ENCODE results near the gene BIRC6. TPM values are rescaled to one million over a fixed set of nuclear protein-coding genes. Genes with fewer than 3 reads are reported as not detected.
"Not testable (repeated sequence)": the region's sequence is repeated elsewhere in the genome, so short reads cannot be mapped to it uniquely, and the experiment has no call there.

Gene BIRC6
- total RNA-seq, 1 donor, result 298 TPM

DNA sequence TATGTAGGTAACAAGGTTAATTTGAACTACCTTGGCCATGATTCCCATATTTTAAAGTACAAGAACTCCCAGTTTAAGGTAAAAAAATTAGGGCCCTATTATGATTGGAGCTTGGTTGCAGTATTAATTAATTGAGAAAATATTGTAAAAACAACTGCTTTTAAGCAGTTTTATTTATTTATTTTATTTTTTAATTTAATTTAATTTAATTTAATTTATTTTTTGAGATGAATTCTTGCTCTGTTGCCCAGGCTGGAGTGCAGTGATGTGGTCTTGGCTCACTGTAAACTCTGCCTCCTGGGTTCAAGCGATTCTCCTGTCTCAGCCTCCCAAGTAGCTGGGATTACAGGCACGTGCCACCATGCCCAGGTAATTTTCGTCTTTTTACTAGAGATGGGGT lies 8.9 kb downstream of the BIRC6 start:
- H3K9me3 ChIP-seq (ENCODE audit: low read depth, low read length); H3K27me3 ChIP-seq (ENCODE audit: insufficient read depth, low read length): not testable (repeated sequence)
- peaks cover 19% of the 10 kb centered on the region for H3K4me1 ChIP-seq (ENCODE audit: insufficient read depth, low read length)

DNA sequence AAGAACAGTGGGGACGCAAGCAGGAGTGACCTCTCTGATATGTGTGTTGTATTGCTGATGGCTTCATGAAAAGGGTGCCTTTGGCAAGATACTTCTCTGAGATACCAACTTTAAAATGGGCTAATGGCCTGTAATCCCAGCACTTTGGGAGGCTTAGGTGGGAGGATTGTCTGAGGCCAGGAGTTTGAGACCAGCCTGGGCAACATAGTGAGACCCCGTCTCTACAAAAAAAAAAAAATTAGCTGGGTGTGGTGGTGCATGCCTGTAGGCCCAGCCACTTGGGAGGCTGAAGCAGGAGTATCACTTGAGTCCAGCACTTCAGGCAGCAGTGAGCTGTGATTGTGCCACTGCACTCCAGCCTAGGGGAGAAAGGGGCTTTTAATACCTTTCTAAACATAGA lies 9.8 kb downstream of the BIRC6 start:
- H3K27me3 ChIP-seq (ENCODE audit: insufficient read depth, low read length), result no peaks in the 10 kb centered on the region
- H3K4me1 ChIP-seq (ENCODE audit: insufficient read depth, low read length), result peaks cover 12% of the 10 kb centered on the region
- H3K4me3 ChIP-seq (ENCODE audit: low read length), result no peak overlapping the region
- no peaks in the 10 kb centered on the region for H3K9me3 ChIP-seq (ENCODE audit: low read depth, low read length)

More for the DNA sequence above, 8.9 kb downstream of the BIRC6 start:
- not testable (repeated sequence) for H3K4me3 ChIP-seq (ENCODE audit: low read length)

DNA sequence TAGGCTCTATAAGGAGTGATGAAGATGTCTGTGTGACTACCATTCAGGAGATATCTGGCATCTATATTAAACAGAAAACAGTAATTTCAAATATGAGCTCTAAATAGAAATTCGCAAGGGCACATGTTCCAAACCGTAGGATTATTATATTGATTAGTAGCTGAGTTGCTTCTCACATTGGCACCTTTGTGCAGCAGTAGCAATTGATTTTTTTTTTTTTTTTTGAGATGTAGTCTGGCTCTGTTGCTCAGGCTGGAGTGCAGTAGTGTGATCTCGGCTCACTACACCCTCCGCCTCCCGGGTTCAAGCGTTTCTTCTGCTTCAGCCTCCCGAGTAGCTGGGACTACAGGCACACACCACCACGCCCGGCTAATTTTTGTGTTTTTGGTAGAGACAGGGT lies 12.4 kb downstream of the BIRC6 start:
- no peaks in the 10 kb centered on the region for H3K9me3 ChIP-seq (ENCODE audit: low read depth, low read length)
- H3K4me1 ChIP-seq (ENCODE audit: insufficient read depth, low read length), result peaks cover 5% of the 10 kb centered on the region
- no peak overlapping the region for H3K4me3 ChIP-seq (ENCODE audit: low read length)
- no peaks in the 10 kb centered on the region for H3K27me3 ChIP-seq (ENCODE audit: insufficient read depth, low read length)

DNA sequence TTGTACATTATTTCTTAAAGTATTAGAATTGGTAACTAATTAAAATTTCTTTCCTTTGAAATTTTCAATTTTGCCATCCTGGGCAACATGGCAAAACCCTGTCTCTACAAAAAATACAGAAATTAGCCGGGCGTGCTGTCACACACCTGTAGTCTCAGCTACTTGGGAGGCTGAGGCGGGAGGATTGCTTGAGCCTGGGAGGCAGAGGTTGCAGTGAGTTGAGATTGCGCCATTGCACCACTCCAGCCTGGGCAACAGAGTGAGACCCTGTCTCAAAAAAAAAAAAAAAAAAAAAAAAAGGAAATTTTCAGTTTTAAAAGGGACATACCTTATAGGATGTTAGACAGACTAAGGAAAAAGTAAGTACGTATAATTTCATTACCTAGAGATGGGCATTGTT lies 14.1 kb downstream of the BIRC6 start:
- H3K27me3 ChIP-seq (ENCODE audit: insufficient read depth, low read length); H3K9me3 ChIP-seq (ENCODE audit: low read depth, low read length); H3K4me3 ChIP-seq (ENCODE audit: low read length): not testable (repeated sequence)
- H3K4me1 ChIP-seq (ENCODE audit: insufficient read depth, low read length), result peaks cover 11% of the 10 kb centered on the region

DNA sequence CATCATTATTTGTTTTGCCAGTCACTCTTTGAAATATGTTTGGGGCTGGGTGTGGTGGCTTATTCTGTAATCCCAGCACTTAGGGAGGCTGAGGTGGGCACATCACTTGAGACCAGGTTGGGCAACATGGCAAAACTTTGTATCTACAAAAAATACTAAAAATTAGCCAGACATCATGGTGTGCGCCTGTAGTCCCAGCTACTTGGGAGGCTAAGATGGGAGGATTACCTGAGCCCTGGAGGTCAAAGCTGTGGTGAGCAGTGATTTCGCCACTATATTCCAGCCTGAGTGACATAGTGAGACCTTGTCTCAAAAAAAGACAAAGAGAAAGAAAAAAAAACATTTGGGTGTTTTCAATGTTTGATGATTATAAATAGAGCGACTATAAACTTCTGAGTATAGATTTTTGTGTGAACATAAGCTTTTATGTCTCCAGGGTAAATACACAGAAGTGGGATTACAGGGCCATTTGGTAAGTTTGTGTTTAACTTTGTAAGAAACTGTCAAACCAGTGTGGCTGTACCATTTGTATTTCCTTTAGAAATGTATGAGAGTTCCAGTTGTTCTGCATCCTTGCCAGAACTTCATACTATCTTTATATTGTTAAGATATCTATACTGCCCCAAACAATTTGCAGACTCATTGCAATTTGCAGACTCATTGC lies 15.8 kb downstream of the BIRC6 start:
- no peak overlapping the region for H3K4me3 ChIP-seq (ENCODE audit: low read length)
- H3K27me3 ChIP-seq (ENCODE audit: insufficient read depth, low read length), result no peaks in the 10 kb centered on the region
- H3K9me3 ChIP-seq (ENCODE audit: low read depth, low read length), result no peaks in the 10 kb centered on the region
- H3K4me1 ChIP-seq (ENCODE audit: insufficient read depth, low read length), result peaks cover 7% of the 10 kb centered on the region

DNA sequence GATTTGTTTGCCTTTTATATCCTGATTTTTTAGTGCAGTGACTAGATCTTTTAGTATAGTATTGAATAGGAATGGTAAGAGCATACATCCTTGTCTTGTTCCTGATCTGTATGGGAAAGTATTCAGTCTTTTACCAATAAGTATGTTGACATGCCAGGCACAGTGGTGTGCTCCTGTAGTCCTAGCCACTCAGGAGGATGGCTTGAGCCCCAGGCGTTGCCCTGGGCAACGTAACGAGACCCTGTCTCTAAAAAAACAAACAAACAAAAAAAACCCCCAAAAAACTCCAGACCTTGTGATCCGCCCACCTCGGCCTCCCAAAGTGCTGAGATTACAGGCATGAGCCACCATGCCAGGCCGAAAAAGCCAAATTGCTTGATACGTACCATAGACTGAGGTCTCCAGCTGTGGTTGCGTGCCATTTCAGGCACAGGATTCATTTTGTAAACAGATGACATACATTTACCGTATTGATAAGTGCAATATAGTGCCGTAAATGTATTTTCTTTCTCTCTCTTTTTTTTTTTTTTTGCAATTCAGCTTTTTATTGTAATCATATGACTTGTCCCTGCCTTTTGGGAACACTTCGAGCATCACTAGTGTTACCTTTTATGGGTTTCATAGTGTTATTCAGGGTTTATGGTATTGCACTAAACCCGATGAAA lies 18.5 kb downstream of the BIRC6 start:
- Histone ChIP-seq H3K27me3 (ENCODE audit: insufficient read depth, low read length) (no peaks in the 10 kb centered on the region), H3K4me1 (ENCODE audit: insufficient read depth, low read length) (peaks cover 13% of the 10 kb centered on the region), H3K9me3 (ENCODE audit: low read depth, low read length) (no peaks in the 10 kb centered on the region), H3K4me3 (ENCODE audit: low read length) (no peak overlapping the region)

GRCh38 chr2:32376756-32377155 lies 19.9 kb downstream of the BIRC6 start:
- no peak overlapping the region for H3K4me3 ChIP-seq (ENCODE audit: low read length)
- H3K4me1 ChIP-seq (ENCODE audit: insufficient read depth, low read length), result peaks cover 13% of the 10 kb centered on the region
- no peaks in the 10 kb centered on the region for H3K27me3 ChIP-seq (ENCODE audit: insufficient read depth, low read length)
- H3K9me3 ChIP-seq (ENCODE audit: low read depth, low read length), result no peaks in the 10 kb centered on the region

DNA sequence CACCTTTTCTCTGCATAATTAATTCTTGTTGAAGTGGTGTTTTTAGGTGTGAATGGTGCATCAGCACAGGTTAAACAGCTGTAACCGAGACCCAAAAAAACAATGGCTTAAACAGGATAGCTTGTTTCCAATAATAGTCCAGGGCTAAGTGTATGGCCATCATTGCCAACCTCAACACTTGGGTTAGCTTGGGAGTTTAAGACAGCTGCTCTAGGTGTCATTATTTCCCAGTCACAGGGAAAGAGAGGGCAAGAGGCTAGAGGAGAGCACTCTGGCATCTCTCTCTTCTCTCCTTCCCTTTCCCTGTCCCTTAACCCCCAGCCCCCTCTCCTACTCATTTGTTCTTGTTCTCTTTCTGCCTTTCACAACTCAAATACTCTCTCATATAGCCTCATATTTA lies 21.1 kb downstream of the BIRC6 start:
- peaks cover 19% of the 10 kb centered on the region for H3K4me1 ChIP-seq (ENCODE audit: insufficient read depth, low read length)
- H3K4me3 ChIP-seq (ENCODE audit: low read length), result no peak overlapping the region
- no peaks in the 10 kb centered on the region for H3K27me3 ChIP-seq (ENCODE audit: insufficient read depth, low read length)
- no peaks in the 10 kb centered on the region for H3K9me3 ChIP-seq (ENCODE audit: low read depth, low read length)

- Histone ChIP-seq H3K4me1 (ENCODE audit: insufficient read depth, low read length) (peaks cover 19% of the 10 kb centered on the region), H3K27me3 (ENCODE audit: insufficient read depth, low read length) (no peaks in the 10 kb centered on the region), H3K4me3 (ENCODE audit: low read length) (no peak overlapping the region), H3K9me3 (ENCODE audit: low read depth, low read length) (no peaks in the 10 kb centered on the region)
Measured at GRCh38 chr2:32379352-32379751, 22.5 kb downstream of the BIRC6 start.

DNA sequence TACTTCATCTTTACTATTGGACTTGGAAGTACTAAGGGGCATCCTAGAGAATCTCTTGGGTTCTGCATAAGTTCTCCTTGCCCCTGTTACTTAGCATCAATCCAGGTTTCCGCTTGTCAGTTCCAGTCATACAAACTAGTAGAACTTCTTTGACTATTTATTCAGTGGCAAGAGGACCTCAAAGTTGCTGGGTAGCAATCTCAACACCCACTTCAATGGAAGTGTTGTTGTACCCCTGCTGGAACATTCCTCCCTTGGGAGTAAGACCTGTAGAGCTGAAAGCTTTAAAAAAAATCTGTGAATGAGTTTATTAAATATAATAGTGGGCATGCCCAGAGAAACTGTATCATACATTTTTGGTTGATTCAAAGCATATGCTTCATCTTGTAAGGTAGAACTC lies 27.0 kb downstream of the BIRC6 start:
- no peaks in the 10 kb centered on the region for H3K27me3 ChIP-seq (ENCODE audit: insufficient read depth, low read length)
- H3K9me3 ChIP-seq (ENCODE audit: low read depth, low read length), result no peaks in the 10 kb centered on the region
- H3K4me3 ChIP-seq (ENCODE audit: low read length), result no peak overlapping the region
- peaks cover 10% of the 10 kb centered on the region for H3K4me1 ChIP-seq (ENCODE audit: insufficient read depth, low read length)

GRCh38 chr2:32384529-32384928 lies 27.7 kb downstream of the BIRC6 start:
- Histone ChIP-seq H3K4me3 (ENCODE audit: low read length) (no peak overlapping the region), H3K9me3 (ENCODE audit: low read depth, low read length) (no peaks in the 10 kb centered on the region), H3K4me1 (ENCODE audit: insufficient read depth, low read length) (peaks cover 10% of the 10 kb centered on the region), H3K27me3 (ENCODE audit: insufficient read depth, low read length) (no peaks in the 10 kb centered on the region)

DNA sequence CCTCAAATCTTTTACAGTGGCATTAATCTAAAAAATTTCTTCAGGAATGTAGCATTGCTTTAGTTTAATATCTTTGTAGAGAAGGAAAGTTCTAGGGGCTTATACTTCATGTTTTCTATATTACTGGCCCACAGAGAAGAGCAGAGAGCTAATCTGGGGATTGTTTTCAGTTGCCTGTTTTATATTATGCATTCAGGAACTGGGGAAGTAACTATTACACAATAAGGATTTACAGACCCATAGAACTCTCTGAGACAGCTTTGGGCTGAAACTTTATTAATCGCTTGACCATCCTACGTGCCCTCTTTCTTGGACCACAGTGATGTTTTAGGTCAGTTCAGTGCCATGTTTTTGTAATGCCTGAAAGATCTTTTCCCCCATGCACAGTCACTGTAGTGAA lies 29.9 kb downstream of the BIRC6 start:
- H3K27me3 ChIP-seq (ENCODE audit: insufficient read depth, low read length), result no peaks in the 10 kb centered on the region
- no peaks in the 10 kb centered on the region for H3K9me3 ChIP-seq (ENCODE audit: low read depth, low read length)
- peaks cover 10% of the 10 kb centered on the region for H3K4me1 ChIP-seq (ENCODE audit: insufficient read depth, low read length)
- no peak overlapping the region for H3K4me3 ChIP-seq (ENCODE audit: low read length)

DNA sequence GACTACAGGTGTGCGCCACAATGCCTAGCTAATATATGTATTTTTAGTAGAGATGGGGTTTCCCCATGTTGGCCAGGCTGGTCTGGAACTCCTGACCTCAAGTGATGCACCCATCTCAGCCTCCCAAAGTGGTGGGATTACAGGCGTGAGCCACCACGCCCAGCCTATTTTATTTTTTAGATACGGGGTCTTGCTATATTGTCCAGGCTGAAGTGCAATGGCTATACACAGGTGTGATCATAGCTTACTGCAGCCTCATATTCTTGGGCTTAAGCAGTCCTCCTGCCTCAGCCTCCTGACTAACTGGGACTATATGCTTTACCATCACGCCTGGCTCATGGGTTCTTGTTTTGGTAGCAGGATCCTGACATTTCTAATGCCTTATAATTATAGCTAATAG lies 42.4 kb downstream of the BIRC6 start:
- Histone ChIP-seq H3K27me3 (ENCODE audit: insufficient read depth, low read length) (no peaks in the 10 kb centered on the region), H3K4me1 (ENCODE audit: insufficient read depth, low read length) (no peaks in the 10 kb centered on the region), H3K4me3 (ENCODE audit: low read length) (no peak overlapping the region), H3K9me3 (ENCODE audit: low read depth, low read length) (no peaks in the 10 kb centered on the region)

DNA sequence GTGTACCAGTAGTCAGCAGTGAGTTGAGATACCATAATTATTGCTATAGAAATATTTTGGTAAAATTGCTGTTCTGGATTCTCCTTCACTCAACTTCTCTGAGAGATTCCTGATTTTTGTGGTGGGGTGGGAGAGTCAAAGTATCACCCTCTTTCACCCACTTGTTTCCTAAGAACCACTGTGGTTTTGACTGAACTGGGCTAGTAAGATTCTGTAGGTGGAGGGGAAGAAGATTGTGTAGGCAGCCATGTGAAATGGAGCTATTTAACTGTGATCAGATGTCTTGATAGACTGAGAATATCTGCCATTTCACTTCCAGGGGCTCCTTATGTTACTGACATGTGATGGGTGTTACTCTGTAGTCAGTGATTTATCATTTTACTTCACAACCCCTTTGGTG lies 45.3 kb downstream of the BIRC6 start:
- no peaks in the 10 kb centered on the region for H3K4me1 ChIP-seq (ENCODE audit: insufficient read depth, low read length)
- H3K9me3 ChIP-seq (ENCODE audit: low read depth, low read length), result no peaks in the 10 kb centered on the region
- H3K27me3 ChIP-seq (ENCODE audit: insufficient read depth, low read length), result no peaks in the 10 kb centered on the region
- H3K4me3 ChIP-seq (ENCODE audit: low read length), result no peak overlapping the region

DNA sequence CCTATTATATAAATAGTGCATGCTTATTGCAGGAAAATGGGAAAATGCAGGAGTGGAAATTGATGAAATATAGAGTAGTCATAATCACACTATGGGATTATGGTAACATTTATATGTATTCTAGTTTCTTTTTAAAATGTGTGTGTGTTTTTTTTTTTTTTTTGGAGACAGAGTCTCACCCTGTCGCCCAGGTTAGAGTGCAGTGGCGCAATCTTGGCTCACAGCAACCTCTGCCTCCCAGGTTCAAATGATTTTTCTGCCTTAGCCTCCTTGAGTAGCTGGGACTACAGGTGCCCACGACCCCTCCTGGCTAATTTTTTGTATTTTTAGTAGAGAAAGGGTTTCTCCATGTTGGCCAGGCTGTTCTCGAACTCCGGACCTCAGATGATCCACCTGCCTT lies 47.0 kb downstream of the BIRC6 start:
- no peak overlapping the region for H3K4me3 ChIP-seq (ENCODE audit: low read length)
- H3K9me3 ChIP-seq (ENCODE audit: low read depth, low read length), result no peaks in the 10 kb centered on the region
- H3K4me1 ChIP-seq (ENCODE audit: insufficient read depth, low read length), result no peaks in the 10 kb centered on the region
- H3K27me3 ChIP-seq (ENCODE audit: insufficient read depth, low read length), result no peaks in the 10 kb centered on the region

DNA sequence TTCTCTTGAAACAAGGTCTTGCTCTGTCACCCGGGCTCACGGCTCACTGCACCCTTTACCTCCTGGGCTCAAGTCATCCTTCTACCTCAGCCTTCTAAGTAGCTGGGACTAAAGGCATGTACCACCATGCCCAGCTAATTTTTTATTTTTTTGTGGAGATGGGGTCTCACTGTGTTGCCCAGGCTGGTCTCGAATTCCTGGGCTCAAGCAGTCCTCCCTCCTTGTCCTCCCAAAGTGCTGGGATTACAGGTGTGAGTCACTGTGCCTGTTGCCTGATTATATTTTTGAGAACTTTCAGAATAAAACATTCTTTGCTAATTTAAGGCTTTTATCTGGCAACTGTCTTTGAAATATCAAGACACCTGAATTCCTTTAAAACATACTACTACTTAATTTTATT lies 47.9 kb downstream of the BIRC6 start:
- H3K9me3 ChIP-seq (ENCODE audit: low read depth, low read length), result no peaks in the 10 kb centered on the region
- H3K27me3 ChIP-seq (ENCODE audit: insufficient read depth, low read length), result no peaks in the 10 kb centered on the region
- no peak overlapping the region for H3K4me3 ChIP-seq (ENCODE audit: low read length)
- no peaks in the 10 kb centered on the region for H3K4me1 ChIP-seq (ENCODE audit: insufficient read depth, low read length)

All from mononuclear cell (primary cell).